Fibroblast of the aortic adventitia (primary cell): ENCODE measurements around the gene WDTC1. TPM values are rescaled to one million over a fixed set of nuclear protein-coding genes. Genes with fewer than 3 reads are reported as not detected.

Experiments used
- DNase-seq: peaks from one replicate; pipeline ENCODE4 v3.0.0-alpha.2; 2010; ENCODE audit warnings: low read depth
- H3K4me3 ChIP-seq: 2 replicates; pipeline ENCODE4 v1.5.1; 2011; ENCODE audit warnings: low read depth, mild to moderate bottlenecking, control low read depth, low read length, moderate library complexity
- CTCF ChIP-seq: IDR thresholded peaks from 2 replicates; pipeline ENCODE4 v1.5.1; 2011; ENCODE audit warnings: mild to moderate bottlenecking, low read length, control low read depth, inconsistent platforms; ENCODE audit not compliant: insufficient read depth
- total RNA-seq: library from RNA; depleted of rRNA; stranded (reverse); fragments of >200 nt; gene quantifications from 2 replicates; pipeline ENCODE4 v1.2.3, GENCODE V29; 2012; ENCODE audit warnings: low replicate concordance

WDTC1 gene
- total RNA-seq, 1 donor: 24.7 TPM

DNA sequence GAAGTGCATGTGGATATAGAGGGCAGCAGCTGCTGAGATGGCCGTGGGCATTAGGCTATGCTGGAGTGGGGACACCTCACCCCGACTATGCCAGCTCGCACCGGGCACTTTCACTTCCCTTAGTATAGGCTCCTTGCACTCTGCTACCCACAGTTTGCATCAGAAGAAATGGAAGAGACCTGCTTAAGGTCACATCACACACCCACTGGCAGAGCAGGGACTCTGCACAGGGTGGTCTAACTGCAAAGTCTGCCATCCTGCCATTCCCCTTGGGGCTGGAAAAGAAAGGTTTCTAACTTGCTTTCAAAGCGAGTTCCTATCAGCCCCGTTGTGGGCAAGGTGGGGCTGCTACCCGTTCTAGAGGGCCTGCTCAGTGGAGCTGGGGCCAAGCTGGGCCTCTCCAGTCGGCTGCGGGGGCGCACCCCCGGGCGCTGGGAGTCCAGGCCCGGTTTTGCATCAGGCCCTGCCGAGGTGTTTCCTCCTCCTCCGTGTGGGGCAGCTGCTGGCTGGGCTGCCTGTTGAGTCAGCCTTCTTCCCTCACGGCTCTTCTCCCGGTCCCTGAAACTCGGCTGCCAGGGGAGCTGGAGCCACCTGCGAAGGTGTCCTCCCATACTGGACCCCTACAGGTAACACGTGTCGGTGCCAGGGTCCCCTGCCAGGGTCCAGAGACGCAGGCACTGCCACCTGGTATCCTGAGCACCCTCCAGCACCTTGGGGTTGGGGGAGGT, 107.3 kb downstream of the WDTC1 start, which contains the start of gene SYTL1:
Gene SYTL1 (plus strand): TSS at position 498 of the 728 bp plus-strand sequence. CDS start 3,313 bp downstream, outside the sequence.
- TF ChIP-seq CTCF: no peak
- DNase-seq: peak; percentile 44
- H3K4me3 ChIP-seq: no peak within 1 kb of the TSS

DNA sequence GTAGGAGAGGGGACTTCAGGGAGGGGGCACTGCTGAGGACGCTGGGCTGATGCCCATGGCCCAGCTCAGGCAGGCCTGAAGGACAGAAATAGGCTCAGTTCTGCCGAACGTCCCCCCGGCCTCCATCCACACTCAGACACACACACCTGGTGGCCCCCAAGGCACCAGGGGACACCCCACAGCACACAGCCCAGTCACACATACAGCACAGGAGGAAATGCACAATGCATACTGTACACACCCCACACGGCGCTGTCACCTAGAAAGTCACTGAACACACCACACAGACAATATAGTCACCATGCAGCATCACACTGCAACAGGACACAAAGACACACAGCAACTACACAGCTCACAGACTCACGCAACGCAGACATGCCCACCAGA, 108.0 kb downstream of the WDTC1 start:
- DNase-seq: no peak
- no peak for TF ChIP-seq CTCF
- H3K4me3 ChIP-seq: no peak overlapping the region

- DNase-seq: no peak
- H3K4me3 ChIP-seq: no peak overlapping the region
- no peak for TF ChIP-seq CTCF
These were observed 108.6 kb downstream of the WDTC1 start for GRCh38 chr1:27342778-27343638.

DNA sequence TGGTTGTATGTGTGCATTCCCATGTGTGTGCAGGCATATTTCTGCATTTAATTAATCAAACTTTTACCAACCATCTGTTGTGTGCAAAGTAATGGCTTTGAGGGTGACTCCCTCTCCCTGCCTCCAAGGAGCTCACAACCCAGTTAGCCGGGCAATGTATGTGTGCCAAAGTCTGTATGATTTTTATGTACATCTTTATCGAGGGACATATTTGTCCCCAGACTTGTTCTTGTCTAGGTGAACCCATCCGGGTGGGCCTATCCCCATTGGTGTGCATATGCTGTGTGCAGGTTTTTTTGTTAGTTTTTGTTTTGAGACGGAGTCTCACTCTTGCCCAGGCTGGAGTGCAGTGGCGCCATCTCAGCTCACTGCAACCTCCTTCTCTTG, 109.2 kb downstream of the WDTC1 start:
- no peak for TF ChIP-seq CTCF
- no peak overlapping the region for H3K4me3 ChIP-seq
- no peak for DNase-seq

DNA sequence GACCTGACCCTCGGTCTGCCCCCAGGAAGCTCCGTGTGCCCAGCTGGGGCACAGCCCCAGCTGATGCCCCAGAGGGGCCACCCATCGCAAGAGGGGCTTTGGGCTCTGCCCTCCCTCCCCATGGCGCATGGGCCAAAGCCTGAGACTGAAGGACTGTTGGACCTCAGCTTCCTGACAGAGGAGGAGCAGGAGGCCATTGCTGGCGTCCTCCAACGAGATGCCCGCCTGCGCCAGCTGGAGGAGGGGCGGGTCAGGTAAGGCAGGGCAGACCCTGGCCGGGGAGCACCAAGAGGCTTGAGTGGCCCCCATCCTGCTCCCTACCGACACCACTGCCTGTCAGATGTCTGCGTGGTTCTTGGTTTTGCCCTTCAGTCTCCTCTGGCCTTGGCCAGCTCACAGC, 110.8 kb downstream of the WDTC1 start:
- H3K4me3 ChIP-seq: no peak overlapping the region
- no peak for TF ChIP-seq CTCF
- DNase-seq: no peak

DNA sequence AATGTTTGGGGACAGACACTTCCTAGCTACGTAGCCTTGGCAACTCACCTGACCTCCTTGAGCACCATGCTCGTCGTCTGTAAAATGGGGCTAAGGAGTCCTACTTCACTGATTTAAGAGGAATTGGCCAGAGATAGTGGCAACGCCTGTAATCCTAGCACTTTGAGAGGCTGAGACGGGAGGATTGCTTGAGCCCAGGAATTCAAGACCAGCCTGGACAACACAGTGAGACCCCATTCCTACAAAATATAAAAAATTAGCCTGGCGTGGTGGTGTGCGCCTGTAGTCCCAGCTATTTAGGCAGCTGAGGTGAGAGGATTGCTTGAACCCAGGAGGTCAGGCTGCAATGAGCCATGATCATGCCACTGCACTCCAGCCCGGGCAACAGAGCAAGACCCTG, 111.9 kb downstream of the WDTC1 start:
- no peak for DNase-seq
- no peak for TF ChIP-seq CTCF
- H3K4me3 ChIP-seq: no peak overlapping the region
